Measurements from ENCODE around the gene MKKS.

DNA sequence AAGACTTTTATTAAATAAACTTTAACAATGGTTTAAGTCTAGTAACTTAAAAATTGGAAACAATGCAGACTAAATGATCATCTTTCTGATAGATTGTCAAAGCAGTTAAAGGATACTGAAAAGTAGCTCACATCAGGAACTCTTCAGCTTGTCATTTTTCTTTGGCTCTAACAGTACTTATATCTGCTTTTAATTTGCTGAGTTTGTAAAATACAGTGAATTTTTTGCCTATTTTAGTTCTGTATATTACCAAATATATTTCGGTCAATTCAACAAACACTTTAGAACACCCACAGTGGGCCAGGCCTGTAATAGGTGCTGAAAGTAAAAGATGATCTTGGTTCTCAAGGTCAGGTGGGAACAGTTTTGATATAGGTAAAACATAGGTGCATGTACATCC lies 22.3 kb downstream of the MKKS start:
- TF ChIP-seq CTCF (conservative IDR thresholded peaks at IDR 0.05 in 1 of 2, IDR thresholded peaks at IDR 0.05 in 1 of 2; ENCODE audit: extremely low read depth in 1 of 2, insufficient read depth in 1 of 2, low read depth in 1 of 2, low read length in 2 of 2) (no peak), EZH2 (IDR thresholded peaks at IDR 0.05; ENCODE audit: borderline replicate concordance, low read length) (no peak)
